HG03103 (cell line): ENCODE data around the gene UBE2I.
"Not testable (repeated sequence)": the region's sequence is repeated elsewhere in the genome, so short reads cannot be mapped to it uniquely, and the experiment has no call there.

Source experiments
- ATAC-seq: cut with Tn5 transposase; IDR thresholded peaks from one replicate; pipeline ENCODE4 v1.9.1; 2021; ENCODE audit warnings: low read depth; ENCODE audit not compliant: unreplicated experiment

Gene UBE2I

DNA sequence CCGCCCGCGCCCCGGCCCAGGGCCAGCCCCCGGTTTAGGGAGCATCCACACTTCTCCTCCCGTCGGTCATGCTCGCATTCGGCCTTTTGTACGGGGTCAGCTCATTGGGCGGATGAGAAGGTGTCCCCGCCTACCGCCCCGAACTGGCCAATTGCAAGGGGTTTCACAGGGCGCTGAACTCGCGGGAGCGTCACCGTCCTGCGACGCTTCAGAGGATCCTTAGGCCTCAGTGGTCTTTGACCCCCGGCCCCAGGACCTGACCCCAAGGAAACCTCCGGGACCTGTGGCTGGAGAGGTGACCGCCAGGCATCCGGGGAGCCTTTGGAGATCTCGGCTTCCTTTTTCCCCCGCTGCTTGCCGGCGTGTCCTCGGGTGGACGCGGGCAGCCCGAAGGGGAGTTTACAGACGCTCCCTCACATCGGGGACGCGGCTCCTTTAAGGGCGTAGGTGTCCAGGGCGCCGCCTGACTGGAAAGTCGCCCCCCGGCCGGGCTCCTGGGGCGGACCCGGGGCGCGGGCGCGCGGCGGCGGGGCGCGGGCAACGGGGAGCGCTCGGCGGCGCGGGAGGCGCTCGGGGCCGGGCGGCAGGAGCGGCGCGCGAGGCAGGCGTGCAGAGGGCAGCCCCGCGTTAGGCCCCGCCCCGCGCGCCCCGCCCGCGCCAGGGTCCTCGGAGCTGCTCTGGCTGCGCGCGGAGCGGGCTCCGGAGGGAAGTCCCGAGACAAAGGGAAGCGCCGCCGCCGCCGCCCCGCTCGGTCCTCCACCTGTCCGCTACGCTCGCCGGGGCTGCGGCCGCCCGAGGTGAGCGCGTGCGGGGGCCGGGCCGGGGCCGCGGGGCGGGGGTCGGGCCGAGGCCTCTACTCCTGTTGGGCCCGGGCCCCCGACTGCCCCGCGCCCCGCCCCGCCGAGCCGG, at the start of gene UBE2I:
TSS of gene UBE2I (plus strand) at position 660 of the 909 bp plus-strand sequence. CDS start 4,395 bp downstream, outside the sequence.
- peak; percentile 55 for ATAC-seq

GRCh38 chr16:1259760-1260068, 49.7 kb upstream of the UBE2I start:
- no peak for ATAC-seq

GRCh38 chr16:1260101-1260680, 49.2 kb upstream of the UBE2I start:
- no peak for ATAC-seq

DNA sequence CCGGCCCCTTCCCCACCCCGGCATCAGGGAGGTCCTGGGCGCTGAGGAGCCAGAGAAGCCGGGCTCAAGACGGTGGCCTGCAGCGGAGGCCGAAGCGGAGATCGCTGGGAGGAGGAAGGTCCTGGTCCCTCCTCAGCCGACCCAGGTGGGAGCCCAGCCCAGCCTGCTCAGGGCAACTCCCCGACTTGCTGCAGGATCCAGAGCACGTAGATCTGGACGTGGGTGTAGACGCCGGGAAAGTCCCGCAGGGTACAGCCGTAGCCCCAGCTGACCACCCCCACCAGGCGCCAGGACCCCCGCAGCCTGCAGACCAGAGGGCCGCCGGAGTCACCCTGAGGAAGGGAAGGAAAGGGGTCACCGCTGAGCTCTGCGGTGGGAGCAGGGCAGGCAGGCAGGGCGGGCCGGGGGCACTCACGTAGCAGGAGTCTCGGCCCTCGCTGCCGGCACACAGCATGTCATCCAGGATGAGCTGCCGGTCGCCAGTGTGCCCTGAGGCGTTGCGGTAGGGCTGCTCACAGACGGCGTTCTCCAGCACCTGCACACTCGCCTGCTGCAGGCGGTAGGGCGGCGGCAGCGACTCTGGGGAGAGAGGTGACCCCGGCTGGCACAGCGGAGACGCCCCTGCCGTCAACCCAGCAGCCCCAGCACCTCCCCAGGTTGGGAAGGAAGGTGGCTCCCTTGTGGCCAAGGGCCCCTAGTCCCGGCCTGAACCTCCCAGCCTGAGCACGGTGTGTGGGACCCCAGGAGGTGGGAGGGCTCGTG, 48.1 kb upstream of the UBE2I start:
- ATAC-seq: no peak

- no peak for ATAC-seq
Measured at GRCh38 chr16:1262210-1262845, 47.1 kb upstream of the UBE2I start.

DNA sequence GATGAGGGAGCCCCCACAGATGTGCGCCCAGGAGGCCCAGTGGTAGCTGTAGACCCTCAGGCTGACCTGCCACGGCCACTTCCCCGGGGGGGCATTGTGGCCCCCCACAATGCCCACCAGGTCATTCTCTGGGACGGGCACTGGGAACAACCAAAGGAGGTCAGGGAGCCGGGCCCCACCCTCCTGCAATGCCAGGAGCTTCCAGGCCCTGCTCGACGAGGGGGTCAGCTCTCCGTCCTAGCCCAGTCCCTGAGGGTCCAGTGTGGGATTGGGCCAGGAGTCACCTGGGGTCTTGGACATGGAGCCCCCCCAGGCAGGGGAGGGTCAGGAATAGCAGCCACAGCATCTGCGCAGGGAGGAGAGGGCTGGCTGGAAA, 46.6 kb upstream of the UBE2I start:
- ATAC-seq: no peak

- no peak for ATAC-seq
Measured at GRCh38 chr16:1263591-1264344, 45.7 kb upstream of the UBE2I start.

GRCh38 chr16:1264345-1265089, 44.9 kb upstream of the UBE2I start:
- ATAC-seq: no peak

GRCh38 chr16:1265090-1265630, 44.3 kb upstream of the UBE2I start:
- no peak for ATAC-seq

DNA sequence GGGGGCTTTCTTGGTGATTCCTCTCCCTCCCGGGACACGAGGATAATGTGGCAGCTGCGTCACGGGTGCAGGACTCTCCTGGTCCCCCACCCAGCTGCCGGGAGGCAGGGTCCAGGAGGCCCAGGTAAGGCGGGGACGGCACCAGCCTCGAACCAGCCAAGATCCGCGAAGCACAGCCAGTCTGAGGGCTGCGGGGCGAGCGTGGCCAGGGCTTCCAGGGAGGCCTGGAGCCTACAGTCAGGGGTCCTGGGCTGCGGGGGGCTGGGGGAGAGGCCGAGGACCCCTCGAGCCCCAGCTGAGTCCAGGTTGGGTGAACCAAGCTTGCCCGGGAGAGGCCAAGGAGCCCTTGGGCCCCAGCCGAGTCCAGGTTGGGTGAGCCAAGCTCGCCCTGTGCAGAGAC, 43.6 kb upstream of the UBE2I start:
- ATAC-seq: no peak

- ATAC-seq: not testable (repeated sequence)
Measured at GRCh38 chr16:1269418-1269817, 40.0 kb upstream of the UBE2I start.

- ATAC-seq: no peak
Measured at GRCh38 chr16:1271380-1271723, 38.1 kb upstream of the UBE2I start.

GRCh38 chr16:1271724-1272413, 37.6 kb upstream of the UBE2I start:
- not testable (repeated sequence) for ATAC-seq

DNA sequence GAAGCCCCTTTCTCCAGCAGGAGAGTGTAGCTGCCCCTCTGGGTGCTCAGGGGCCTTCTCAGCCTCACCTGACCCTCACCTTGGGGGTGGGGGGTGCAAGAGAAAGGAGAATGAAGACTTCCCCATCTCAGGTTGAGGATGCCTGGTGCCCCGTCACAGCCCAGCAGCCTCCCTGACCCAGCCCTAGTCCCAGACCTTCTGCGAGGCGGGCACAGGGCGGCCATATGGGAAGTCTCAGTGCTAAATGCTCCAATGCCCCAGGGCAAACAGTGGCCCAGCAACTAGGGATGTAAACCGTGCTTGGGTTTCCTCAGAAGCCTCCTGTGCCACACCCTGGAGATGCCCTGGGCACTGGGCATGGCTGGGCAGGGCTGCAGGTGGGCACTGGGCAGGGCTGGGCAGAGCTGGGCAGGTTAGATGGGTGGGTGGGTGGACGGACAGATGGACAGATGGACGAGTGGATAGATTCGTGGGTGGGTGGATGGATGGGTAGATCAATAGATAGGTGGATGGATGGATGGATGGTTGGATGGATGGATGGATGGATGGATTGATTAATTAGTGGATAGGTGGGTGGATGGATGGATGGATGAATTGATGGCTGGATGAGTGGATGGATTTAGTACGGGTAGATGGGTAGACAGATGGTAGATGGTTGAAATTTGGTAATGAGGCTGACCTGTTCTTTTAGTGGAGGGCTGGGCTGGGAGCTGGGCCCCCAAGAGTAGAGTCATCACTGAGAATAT, 36.8 kb upstream of the UBE2I start:
- ATAC-seq: no peak

DNA sequence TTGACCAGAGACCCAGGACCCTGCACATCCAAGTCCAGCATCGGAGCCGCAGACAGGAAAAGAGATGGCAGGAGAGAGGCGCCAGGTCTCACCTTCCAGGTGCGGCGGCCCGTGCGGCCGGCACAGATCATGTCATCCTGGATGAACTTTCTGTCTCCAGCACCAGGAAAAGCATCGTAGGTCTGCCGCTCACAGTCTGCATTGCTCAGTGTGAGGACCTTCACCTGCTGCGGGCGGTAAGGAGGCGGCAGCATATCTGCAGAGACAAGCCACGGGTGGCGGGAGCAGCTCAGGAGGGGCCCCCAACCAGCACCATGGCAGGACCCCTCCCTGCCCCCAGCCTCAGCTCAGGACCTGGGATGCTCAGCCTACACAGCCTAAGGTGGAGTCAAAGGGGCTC, 35.6 kb upstream of the UBE2I start:
- ATAC-seq: no peak

DNA sequence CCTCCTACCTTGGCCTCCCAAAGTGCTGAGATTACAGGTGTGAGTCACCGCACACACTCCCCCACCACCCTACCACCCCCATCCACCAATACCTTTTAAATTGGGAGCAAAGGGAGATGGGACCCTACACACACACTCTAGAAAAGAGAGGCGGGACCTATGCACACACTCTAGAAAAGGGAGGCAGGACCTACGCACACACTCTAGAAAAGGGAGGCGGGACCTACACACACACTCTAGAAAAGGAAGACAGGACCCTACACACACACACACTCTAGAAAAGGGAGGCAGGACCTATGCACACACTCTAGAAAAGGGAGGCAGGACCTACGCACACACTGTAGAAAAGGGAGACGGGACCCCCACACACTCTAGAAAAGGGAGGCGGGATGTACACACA, 34.7 kb upstream of the UBE2I start:
- no peak for ATAC-seq

GRCh38 chr16:1275791-1276579, 33.5 kb upstream of the UBE2I start:
- ATAC-seq: no peak

GRCh38 chr16:1276580-1276878, 32.9 kb upstream of the UBE2I start:
- ATAC-seq: no peak
